ENCODE measurements around the gene IP6K3. TPM values are rescaled to one million over a fixed set of nuclear protein-coding genes. Genes with fewer than 3 reads are reported as not detected.
A peak's percentile ranks its signal among the peaks of the same experiment; 100 is the strongest.

IP6K3 gene
- total RNA-seq, 1 donor from 2014 or later = 0.75 TPM

DNA sequence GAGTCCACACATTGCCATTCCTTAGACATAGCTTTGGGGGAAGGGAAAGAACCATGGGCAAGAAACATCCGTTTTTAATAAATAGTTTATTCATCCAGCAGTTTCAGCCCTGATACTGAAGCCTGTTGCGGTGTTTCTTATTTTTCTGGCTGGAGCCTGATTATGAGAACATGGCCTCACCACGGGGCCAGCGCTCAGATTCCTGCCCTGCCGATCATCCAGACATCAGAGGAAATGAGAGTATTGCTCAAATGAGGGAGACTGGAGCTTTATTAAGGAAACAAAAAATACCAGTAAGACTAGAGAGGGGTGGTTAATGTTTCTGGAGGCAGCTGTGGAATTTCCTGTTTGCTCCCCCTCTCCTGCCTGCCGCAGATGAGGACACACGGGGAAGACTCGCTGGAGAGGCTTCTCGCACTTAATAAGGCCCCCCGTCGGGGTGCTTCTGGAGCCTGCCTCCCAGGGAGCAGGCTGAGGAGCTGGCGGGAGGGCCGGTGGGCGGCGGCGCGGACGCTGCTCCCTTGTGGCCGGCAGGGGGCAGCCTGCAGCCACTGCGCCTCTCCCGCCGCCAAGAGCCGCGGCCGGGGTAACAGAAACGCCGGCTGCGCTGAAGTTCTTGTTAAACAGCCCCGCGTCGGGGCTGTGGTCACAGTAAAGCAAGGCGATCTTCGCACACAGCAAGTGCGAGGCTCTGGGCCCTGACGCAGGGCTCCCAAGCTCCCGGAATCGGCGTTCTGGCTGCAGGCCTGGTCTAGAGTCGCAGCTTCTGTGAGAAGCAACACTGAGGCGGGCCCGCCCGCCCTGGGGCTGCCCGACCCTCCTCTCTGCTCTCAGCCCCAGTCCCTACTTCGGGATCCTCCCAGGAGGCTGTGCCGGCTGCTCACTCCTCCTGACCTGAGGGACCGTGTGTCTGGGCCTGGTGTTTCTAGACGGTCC lies 24.7 kb upstream of the IP6K3 start:
- TF ChIP-seq, protein P1, sequence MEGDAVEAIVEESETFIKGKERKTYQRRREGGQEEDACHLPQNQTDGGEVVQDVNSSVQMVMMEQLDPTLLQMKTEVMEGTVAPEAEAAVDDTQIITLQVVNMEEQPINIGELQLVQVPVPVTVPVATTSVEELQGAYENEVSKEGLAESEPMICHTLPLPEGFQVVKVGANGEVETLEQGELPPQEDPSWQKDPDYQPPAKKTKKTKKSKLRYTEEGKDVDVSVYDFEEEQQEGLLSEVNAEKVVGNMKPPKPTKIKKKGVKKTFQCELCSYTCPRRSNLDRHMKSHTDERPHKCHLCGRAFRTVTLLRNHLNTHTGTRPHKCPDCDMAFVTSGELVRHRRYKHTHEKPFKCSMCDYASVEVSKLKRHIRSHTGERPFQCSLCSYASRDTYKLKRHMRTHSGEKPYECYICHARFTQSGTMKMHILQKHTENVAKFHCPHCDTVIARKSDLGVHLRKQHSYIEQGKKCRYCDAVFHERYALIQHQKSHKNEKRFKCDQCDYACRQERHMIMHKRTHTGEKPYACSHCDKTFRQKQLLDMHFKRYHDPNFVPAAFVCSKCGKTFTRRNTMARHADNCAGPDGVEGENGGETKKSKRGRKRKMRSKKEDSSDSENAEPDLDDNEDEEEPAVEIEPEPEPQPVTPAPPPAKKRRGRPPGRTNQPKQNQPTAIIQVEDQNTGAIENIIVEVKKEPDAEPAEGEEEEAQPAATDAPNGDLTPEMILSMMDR (conservative IDR thresholded peaks at IDR 0.05) = peak; percentile 99
- H3K27ac Mint-ChIP-seq = peak overlapping the region; percentile 50
- peaks cover 13% of the 10 kb centered on the region for H3K36me3 Mint-ChIP-seq
- peak overlapping the region; percentile 50 for H3K4me3 Mint-ChIP-seq
- peaks cover 5% of the 10 kb centered on the region for H3K27me3 Mint-ChIP-seq
- DNase-seq (ENCODE audit: extremely low spot score, unreplicated experiment) = peak; percentile 85
- H3K9me3 Mint-ChIP-seq = no peaks in the 10 kb centered on the region
- peaks cover 33% of the 10 kb centered on the region for H3K4me1 Mint-ChIP-seq (ENCODE audit: unreplicated experiment)

GRCh38 chr6:33770833-33771145 lies 24.1 kb upstream of the IP6K3 start:
- H3K36me3 Mint-ChIP-seq = peaks cover 9% of the 10 kb centered on the region
- peak overlapping the region; percentile 50 for H3K27ac Mint-ChIP-seq
- peaks cover 33% of the 10 kb centered on the region for H3K4me1 Mint-ChIP-seq (ENCODE audit: unreplicated experiment)

GRCh38 chr6:33770124-33770832 lies 23.6 kb upstream of the IP6K3 start:
- no peak for DNase-seq (ENCODE audit: extremely low spot score, unreplicated experiment)
- Mint-ChIP-seq H3K9me3 (no peaks in the 10 kb centered on the region), H3K27ac (no peak overlapping the region), H3K36me3 (peaks cover 9% of the 10 kb centered on the region), H3K27me3 (peaks cover 5% of the 10 kb centered on the region), H3K4me1 (ENCODE audit: unreplicated experiment) (peaks cover 33% of the 10 kb centered on the region), H3K4me3 (no peak overlapping the region)
- TF ChIP-seq, protein P1 (conservative IDR thresholded peaks at IDR 0.05) = no peak

More at GRCh38 chr6:33770833-33771145, 24.1 kb upstream of the IP6K3 start:
- H3K27me3 Mint-ChIP-seq = peaks cover 5% of the 10 kb centered on the region
- TF ChIP-seq, protein P1 (conservative IDR thresholded peaks at IDR 0.05) = no peak
- no peak for DNase-seq (ENCODE audit: extremely low spot score, unreplicated experiment)
- H3K4me3 Mint-ChIP-seq = no peak overlapping the region
- no peaks in the 10 kb centered on the region for H3K9me3 Mint-ChIP-seq

DNA sequence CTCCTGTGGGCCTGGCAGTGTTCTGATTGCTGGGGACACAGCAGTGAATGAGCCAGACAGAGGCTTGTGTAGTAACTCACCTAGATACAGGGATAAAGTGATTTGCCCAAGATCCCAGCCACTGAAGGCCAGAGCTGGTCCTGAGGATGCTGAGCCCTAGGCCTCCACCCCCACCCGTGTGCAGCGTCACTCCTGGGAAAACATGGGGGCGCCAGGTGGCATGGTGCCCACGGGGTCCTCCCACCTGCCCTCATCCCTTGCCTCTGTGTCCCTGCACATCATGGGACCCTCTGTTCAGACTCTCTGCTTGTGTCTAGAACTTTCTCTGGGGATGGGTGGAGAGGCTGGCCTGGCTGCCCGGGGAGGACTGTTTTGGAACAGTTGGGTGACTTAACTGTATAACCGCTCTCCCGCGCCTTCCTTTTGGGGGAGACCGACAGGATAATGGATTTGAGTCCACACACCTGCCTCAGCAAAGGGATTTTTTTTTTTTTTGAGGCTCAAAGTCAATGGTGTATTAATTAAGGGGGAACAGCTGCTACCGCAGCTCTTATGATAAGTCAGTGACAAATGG lies 22.6 kb upstream of the IP6K3 start:
- Mint-ChIP-seq H3K27me3 (peaks cover 5% of the 10 kb centered on the region), H3K4me1 (ENCODE audit: unreplicated experiment) (peaks cover 33% of the 10 kb centered on the region), H3K9me3 (no peaks in the 10 kb centered on the region), H3K4me3 (no peak overlapping the region), H3K36me3 (peaks cover 6% of the 10 kb centered on the region), H3K27ac (no peak overlapping the region)
- TF ChIP-seq, protein P1 (conservative IDR thresholded peaks at IDR 0.05) = no peak
- no peak for DNase-seq (ENCODE audit: extremely low spot score, unreplicated experiment)

DNA sequence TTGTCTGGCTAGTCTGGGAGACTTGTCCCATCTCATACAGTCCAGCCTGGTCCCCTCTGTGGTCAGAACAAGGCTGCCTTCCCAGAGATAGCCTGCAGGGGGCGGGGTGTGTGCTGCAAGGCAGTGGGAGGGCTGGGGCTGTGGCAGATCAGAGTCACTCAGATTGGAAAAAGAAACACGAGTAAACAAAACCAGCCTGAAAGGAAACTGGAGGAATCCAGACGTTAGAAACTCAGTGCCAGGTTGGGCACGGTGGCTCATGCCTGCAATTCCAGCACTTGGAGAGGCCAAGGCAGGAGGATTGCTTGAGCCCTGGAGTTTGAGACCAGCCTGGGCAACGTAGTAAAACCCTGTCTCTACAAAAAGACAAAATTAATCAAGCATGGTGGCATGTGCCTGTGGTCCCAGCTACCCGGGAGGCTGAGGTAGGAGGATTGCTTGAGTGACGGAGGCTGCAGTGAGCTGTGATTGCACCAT lies 22.0 kb upstream of the IP6K3 start:
- Mint-ChIP-seq H3K36me3 (peaks cover 6% of the 10 kb centered on the region), H3K9me3 (no peaks in the 10 kb centered on the region), H3K4me3 (no peak overlapping the region), H3K27ac (peak overlapping the region; percentile 36), H3K4me1 (ENCODE audit: unreplicated experiment) (peaks cover 33% of the 10 kb centered on the region), H3K27me3 (peaks cover 5% of the 10 kb centered on the region)
- TF ChIP-seq, protein P1 (conservative IDR thresholded peaks at IDR 0.05) = peak; percentile 88
- DNase-seq (ENCODE audit: extremely low spot score, unreplicated experiment) = peak; percentile 84
